ENCODE measurements around the gene PCDHGC5. TPM values are rescaled to one million over a fixed set of nuclear protein-coding genes. Genes with fewer than 3 reads are reported as not detected.

Gene PCDHGC5
- total and polyA plus RNA-seq, 2 of the 8 experiments (the other 6 are each of a cell fraction or from before 2014, with no cell fraction given), result 0.41 to 1.1 TPM

- no peak overlapping the region for H3K9ac ChIP-seq (replicated peaks in 1 of 4; ENCODE audit: extremely low read depth in 1 of 4, low read depth in 3 of 4, low read length in 3 of 4)
- no peak overlapping the region for H2AFZ ChIP-seq (ENCODE audit: low read length)
- H3K18ac ChIP-seq (ENCODE audit: extremely low read depth, low read length), result no peak overlapping the region
- no peak overlapping the region for H3K4me3 ChIP-seq (ENCODE audit: extremely low read depth in 1 of 4, insufficient read depth in 2 of 4, low read depth in 3 of 4, low read length in 4 of 4)
- H2BK15ac ChIP-seq (ENCODE audit: low read length), result no peak overlapping the region
- DNase-seq (ENCODE audit: low read depth in 1 of 2, low spot score in 2 of 2) (no peak), FAIRE-seq (no peak)
- TF ChIP-seq RAD21 (IDR thresholded peaks at IDR 0.05 in 1 of 2, conservative IDR thresholded peaks at IDR 0.05 in 1 of 2; ENCODE audit: low read depth in 2 of 2, low read length in 2 of 2), result peak in 1 of 2 experiments; percentile 33; a peak in 2 of 4 replicates
- TF ChIP-seq POLR2A (IDR thresholded peaks at IDR 0.05; ENCODE audit: control extremely low read depth in 1 of 2, low read depth in 2 of 2, low read length in 2 of 2), result no peak
- no peak for TF ChIP-seq NANOG (IDR thresholded peaks at IDR 0.05; ENCODE audit: insufficient read depth, low read depth, low read length, poor library complexity, severe bottlenecking)
- no peak overlapping the region for H3K23ac ChIP-seq (ENCODE audit: insufficient read length)
- no peaks in the 10 kb centered on the region for H3K27me3 ChIP-seq (replicated peaks in 1 of 4; ENCODE audit: control insufficient read depth in 3 of 4, extremely low read depth in 1 of 4, insufficient read depth in 3 of 4, low read length in 3 of 4)
- no peaks in the 10 kb centered on the region for H3K36me3 ChIP-seq (ENCODE audit: control insufficient read depth in 2 of 4, insufficient read depth in 4 of 4, low read length in 3 of 4)
- H2BK120ac ChIP-seq (replicated peaks; ENCODE audit: low read depth, low read length), result no peak overlapping the region
- no peak overlapping the region for H2BK12ac ChIP-seq (ENCODE audit: low read depth, low read length)
- H2BK5ac ChIP-seq (ENCODE audit: low read depth, low read length), result no peak overlapping the region
- no peak overlapping the region for H4K8ac ChIP-seq (ENCODE audit: extremely low read depth, insufficient read depth, low read length)
- no peak overlapping the region for H3K4me2 ChIP-seq (ENCODE audit: insufficient read depth in 1 of 2, low read depth in 2 of 2, low read length in 2 of 2)
- no peak overlapping the region for H3K27ac ChIP-seq (ENCODE audit: low read depth, low read length)
- H4K91ac ChIP-seq (replicated peaks; ENCODE audit: insufficient read length, low read length), result no peak overlapping the region
- no peak overlapping the region for H3K4ac ChIP-seq (replicated peaks; ENCODE audit: insufficient read length, low read depth, low read length)
- H2BK20ac ChIP-seq (ENCODE audit: low read length), result no peak overlapping the region
- no peaks in the 10 kb centered on the region for H3K79me1 ChIP-seq (ENCODE audit: low read depth, low read length)
- H2AK5ac ChIP-seq (ENCODE audit: low read depth, low read length), result no peak overlapping the region
- no peaks in the 10 kb centered on the region for H3K79me2 ChIP-seq (ENCODE audit: control insufficient read depth in 1 of 2, insufficient read depth in 2 of 2, low read length in 2 of 2)
- WGBS, 2 experiments (ENCODE audit: extremely low coverage in 1 of 2, insufficient coverage in 1 of 2, insufficient read length in 1 of 2, insufficient replicate concordance in 2 of 2, low coverage in 1 of 2, low lambda C conversion rate in 2 of 2, missing lambda C conversion rate in 1 of 2), result 81% methylated on average over 10 of the region's 10 CpGs; no CpG with 5 or more reads in 1 of the 2 experiments
- H4K20me1 ChIP-seq (replicated peaks in 1 of 2; ENCODE audit: control insufficient read depth in 1 of 2, insufficient read depth in 2 of 2, low read length in 2 of 2), result peaks cover 0 to 2% of the 10 kb centered on the region in 2 experiments
- no peak overlapping the region for H3K14ac ChIP-seq (ENCODE audit: insufficient read length)
- H4K5ac ChIP-seq (ENCODE audit: insufficient read length, low read depth, low read length), result no peak overlapping the region
- ChIA-PET POLR2A (ENCODE audit: partially characterized antibody) (interaction anchor here (0.9 to 1.0 kb wide), 2 partner anchors 70 to 195 kb away, joined by 3 to 6 read pairs; partner anchors contain the start of gene PCDHB15), CTCF (ENCODE audit: partially characterized antibody) (interaction anchor here (0.6 to 4.9 kb wide), 27 partner anchors 9 to 226 kb away, joined by 3 to 22 read pairs (median 4); partner anchors contain the start of genes PCDHB13, PCDHGA10, PCDHGA11 and PCDHGA12)
- no peak overlapping the region for H3K56ac ChIP-seq (replicated peaks; ENCODE audit: insufficient read length, low read depth, low read length)
- no peaks in the 10 kb centered on the region for H3K23me2 ChIP-seq (ENCODE audit: low read depth, low read length)
- no peaks in the 10 kb centered on the region for H3K4me1 ChIP-seq (replicated peaks in 1 of 4; ENCODE audit: control insufficient read depth in 3 of 4, insufficient read depth in 4 of 4, low read length in 3 of 4)
- H3K9me3 ChIP-seq (ENCODE audit: insufficient read depth in 2 of 2, low read depth in 1 of 2, low read length in 1 of 2), result peaks cover 2 to 6% of the 10 kb centered on the region in 2 experiments; a peak in 1 of 4 replicates
Observed at GRCh38 chr5:141439411-141440141, 49.3 kb upstream of the PCDHGC5 start.

Data from H1 (cell line).